Measurements from ENCODE around the gene UHMK1. TPM values are rescaled to one million over a fixed set of nuclear protein-coding genes. Genes with fewer than 3 reads are reported as not detected.
"Not testable (repeated sequence)": the region's sequence is repeated elsewhere in the genome, so short reads cannot be mapped to it uniquely, and the experiment has no call there.

Gene UHMK1
- total and polyA plus RNA-seq, 8 donors, result 28.8 to 56.6 (median 34.4) TPM

GRCh38 chr1:162570718-162571117 is 73.1 kb downstream of the UHMK1 start:
- H3K36me3 ChIP-seq, result peaks cover 0 to 23% of the 10 kb centered on the region in 2 donors

GRCh38 chr1:162571121-162571520 is 73.5 kb downstream of the UHMK1 start:
- H3K9me3 ChIP-seq; H3K27ac ChIP-seq; ATAC-seq; H3K27me3 ChIP-seq; H3K4me3 ChIP-seq; DNase-seq; intact Hi-C loops (cut with DNase I): not testable (repeated sequence)
- peaks cover 0 to 20% of the 10 kb centered on the region in 2 donors for H3K36me3 ChIP-seq
- H3K4me1 ChIP-seq, result peaks cover 0 to 16% of the 10 kb centered on the region in 2 donors

More at GRCh38 chr1:162570718-162571117, 73.1 kb downstream of the UHMK1 start:
- ATAC-seq (no peak), DNase-seq (no peak)
- Histone ChIP-seq H3K9me3 (no peaks in the 10 kb centered on the region), H3K4me1 (peaks cover 0 to 16% of the 10 kb centered on the region in 2 donors), H3K4me3 (no peak overlapping the region), H3K27ac (no peak overlapping the region), H3K27me3 (no peaks in the 10 kb centered on the region)
- no peak for TF ChIP-seq CTCF (IDR thresholded peaks at IDR 0.05)
- intact Hi-C loops (cut with DNase I), result no loop called here

DNA sequence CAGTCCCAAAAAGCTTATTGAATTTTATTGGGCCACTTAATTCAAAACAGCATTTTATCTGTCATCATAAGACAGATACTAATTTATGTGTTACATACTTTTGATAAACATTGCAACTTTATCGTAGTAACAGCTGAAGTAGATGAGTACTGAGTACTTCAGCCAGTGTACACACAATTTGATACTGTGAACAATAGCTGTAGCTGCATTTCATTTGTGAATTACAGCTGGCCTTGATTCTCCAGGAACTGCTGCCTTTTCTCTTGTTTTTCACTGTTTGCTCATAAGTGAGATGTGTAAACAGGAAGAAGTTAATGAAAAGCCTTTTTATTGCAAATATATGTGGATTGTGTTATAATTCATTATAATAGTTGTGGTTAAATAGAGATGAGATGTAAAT is 74.1 kb downstream of the UHMK1 start:
- DNase-seq, result no peak
- ATAC-seq, result peak; percentile 16
- H3K4me3 ChIP-seq, result no peak overlapping the region
- H3K27me3 ChIP-seq, result no peaks in the 10 kb centered on the region
- no peak for TF ChIP-seq CTCF (IDR thresholded peaks at IDR 0.05)
- no peaks in the 10 kb centered on the region for H3K9me3 ChIP-seq
- intact Hi-C loops (cut with DNase I), result no loop called here
- H3K36me3 ChIP-seq, result peaks cover 0 to 17% of the 10 kb centered on the region in 2 donors
- peaks cover 0 to 16% of the 10 kb centered on the region in 2 donors for H3K4me1 ChIP-seq
- no peak overlapping the region for H3K27ac ChIP-seq

DNA sequence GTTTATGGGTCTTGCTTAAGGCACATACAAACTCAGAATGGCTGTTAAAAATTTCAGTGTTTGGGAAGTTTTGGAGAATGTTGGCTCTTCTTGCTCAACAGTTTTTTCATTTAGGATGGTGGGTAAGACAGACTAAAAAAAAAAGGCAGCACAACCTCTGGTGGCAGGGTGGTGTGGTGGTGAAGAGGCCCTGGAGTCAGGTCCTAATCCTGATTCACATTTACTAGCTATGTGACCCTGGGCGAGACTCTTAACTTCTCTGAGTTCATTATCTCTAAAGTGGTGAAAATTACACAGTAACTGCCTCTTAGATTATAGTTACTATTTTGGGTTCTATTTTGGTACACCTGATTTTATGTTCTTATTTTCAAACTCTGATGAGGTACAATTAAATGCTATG is 75.5 kb downstream of the UHMK1 start:
- H3K27ac ChIP-seq, result no peak overlapping the region
- no peak for DNase-seq
- no peak for TF ChIP-seq CTCF (IDR thresholded peaks at IDR 0.05)
- no peaks in the 10 kb centered on the region for H3K9me3 ChIP-seq
- H3K4me3 ChIP-seq, result no peak overlapping the region
- ATAC-seq, result no peak
- peaks cover 0 to 18% of the 10 kb centered on the region in 2 donors for H3K36me3 ChIP-seq
- H3K27me3 ChIP-seq, result no peaks in the 10 kb centered on the region
- intact Hi-C loops (cut with DNase I), result no loop called here
- peaks cover 0 to 16% of the 10 kb centered on the region in 2 donors for H3K4me1 ChIP-seq

- Histone ChIP-seq H3K4me1 (no peaks in the 10 kb centered on the region), H3K27me3 (no peaks in the 10 kb centered on the region), H3K27ac (no peak overlapping the region), H3K36me3 (peaks cover 0 to 43% of the 10 kb centered on the region in 2 donors), H3K9me3 (no peaks in the 10 kb centered on the region), H3K4me3 (no peak overlapping the region)
- no peak for DNase-seq
- TF ChIP-seq CTCF (IDR thresholded peaks at IDR 0.05), result no peak
- ATAC-seq, result no peak
- intact Hi-C loops (cut with DNase I), result no loop called here
Measured at GRCh38 chr1:162578071-162578700, 80.6 kb downstream of the UHMK1 start.

- Histone ChIP-seq H3K27ac (no peak overlapping the region), H3K27me3 (no peaks in the 10 kb centered on the region), H3K36me3 (peaks cover 0 to 50% of the 10 kb centered on the region in 2 donors), H3K4me3 (no peak overlapping the region), H3K4me1 (no peaks in the 10 kb centered on the region), H3K9me3 (no peaks in the 10 kb centered on the region)
- intact Hi-C loops (cut with DNase I), result no loop called here
- TF ChIP-seq CTCF (IDR thresholded peaks at IDR 0.05), result no peak
- ATAC-seq, result no peak
- DNase-seq, result no peak
Measured at GRCh38 chr1:162578936-162579335, 81.3 kb downstream of the UHMK1 start.

Measured in left lung (tissue), 10 donors.